Peyer's patch (tissue), 4 donors: ENCODE results near the gene PCNX2.

Experiments
- CTCF ChIP-seq, 6 experiments: fragments of 450-650 bp in 4 of 6; fragments of 200-600 bp in 2 of 6; sonication (generic) in 1 of 6; IDR thresholded peaks; one replicate each; pipeline ENCODE4 v1.5.1; 2017 to 2019; ENCODE audit warnings: antibody characterized with exemption in 6 of 6, mild to moderate bottlenecking in 3 of 6, moderate library complexity in 1 of 6
- POLR2A ChIP-seq, 2 donors: fragments of 450-650 bp; IDR thresholded peaks; one replicate each; pipeline ENCODE4 v1.5.1; 2017; ENCODE audit warnings: antibody characterized with exemption in 2 of 2, mild to moderate bottlenecking in 2 of 2, moderate library complexity in 2 of 2

DNA sequence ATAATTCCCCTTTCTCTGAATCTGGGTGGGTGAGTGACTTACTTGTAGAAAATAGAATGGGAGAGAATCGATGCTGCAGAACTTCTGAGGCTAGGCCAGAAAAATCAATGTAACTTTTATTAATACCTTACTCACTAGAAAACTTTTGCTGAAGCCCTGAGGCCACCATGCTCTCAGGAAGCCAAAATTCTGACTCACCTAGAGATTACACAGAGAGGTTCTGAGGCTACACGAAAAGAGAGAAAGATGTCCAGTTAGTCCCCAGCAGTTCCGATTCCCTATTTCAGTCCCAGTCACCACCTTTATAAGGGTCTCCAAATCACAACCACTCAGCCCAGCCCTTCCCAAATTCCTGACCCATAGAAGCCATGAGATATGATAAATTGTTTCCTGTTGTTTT, 210.0 kb downstream of the PCNX2 start:
- TF ChIP-seq CTCF (IDR thresholded peaks at IDR 0.05) (no peak), POLR2A (IDR thresholded peaks at IDR 0.05) (no peak)
